ENCODE data around the gene KRT76. TPM values are rescaled to one million over a fixed set of nuclear protein-coding genes. Genes with fewer than 3 reads are reported as not detected.

Gene KRT76
- total RNA-seq, 1 donor from 2014 or later = not detected

DNA sequence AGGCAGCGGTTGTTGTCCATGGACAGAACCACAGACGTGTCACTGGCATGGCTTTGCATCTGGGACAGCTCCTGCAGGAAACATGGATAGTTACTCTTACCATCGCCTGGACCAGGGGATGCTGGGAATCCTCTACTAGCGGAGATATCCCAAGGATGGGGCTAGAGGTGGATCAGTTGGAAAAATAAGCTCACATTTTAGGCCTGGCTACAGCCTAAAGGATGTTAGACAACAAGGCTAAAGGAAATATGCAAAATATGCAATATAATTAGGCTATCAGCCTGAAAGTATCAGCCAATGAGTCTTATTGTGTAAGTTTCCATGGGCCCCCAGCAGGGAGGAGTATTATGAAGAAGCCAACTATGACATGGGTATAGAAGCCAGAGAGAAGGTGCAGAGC lies 5.0 kb downstream of the KRT76 start:
- Mint-ChIP-seq H3K36me3 (ENCODE audit: unreplicated experiment) (no peaks in the 10 kb centered on the region), H3K27me3 (ENCODE audit: unreplicated experiment) (peaks cover 47% of the 10 kb centered on the region), H3K4me1 (ENCODE audit: unreplicated experiment) (no peaks in the 10 kb centered on the region), H3K27ac (ENCODE audit: unreplicated experiment) (no peak overlapping the region), H3K9me3 (ENCODE audit: unreplicated experiment) (no peaks in the 10 kb centered on the region), H3K4me3 (ENCODE audit: unreplicated experiment) (no peak overlapping the region)
- TF ChIP-seq, protein P1, sequence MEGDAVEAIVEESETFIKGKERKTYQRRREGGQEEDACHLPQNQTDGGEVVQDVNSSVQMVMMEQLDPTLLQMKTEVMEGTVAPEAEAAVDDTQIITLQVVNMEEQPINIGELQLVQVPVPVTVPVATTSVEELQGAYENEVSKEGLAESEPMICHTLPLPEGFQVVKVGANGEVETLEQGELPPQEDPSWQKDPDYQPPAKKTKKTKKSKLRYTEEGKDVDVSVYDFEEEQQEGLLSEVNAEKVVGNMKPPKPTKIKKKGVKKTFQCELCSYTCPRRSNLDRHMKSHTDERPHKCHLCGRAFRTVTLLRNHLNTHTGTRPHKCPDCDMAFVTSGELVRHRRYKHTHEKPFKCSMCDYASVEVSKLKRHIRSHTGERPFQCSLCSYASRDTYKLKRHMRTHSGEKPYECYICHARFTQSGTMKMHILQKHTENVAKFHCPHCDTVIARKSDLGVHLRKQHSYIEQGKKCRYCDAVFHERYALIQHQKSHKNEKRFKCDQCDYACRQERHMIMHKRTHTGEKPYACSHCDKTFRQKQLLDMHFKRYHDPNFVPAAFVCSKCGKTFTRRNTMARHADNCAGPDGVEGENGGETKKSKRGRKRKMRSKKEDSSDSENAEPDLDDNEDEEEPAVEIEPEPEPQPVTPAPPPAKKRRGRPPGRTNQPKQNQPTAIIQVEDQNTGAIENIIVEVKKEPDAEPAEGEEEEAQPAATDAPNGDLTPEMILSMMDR (IDR thresholded peaks at IDR 0.05) = no peak
- no peak for DNase-seq (ENCODE audit: extremely low spot score, unreplicated experiment)

DNA sequence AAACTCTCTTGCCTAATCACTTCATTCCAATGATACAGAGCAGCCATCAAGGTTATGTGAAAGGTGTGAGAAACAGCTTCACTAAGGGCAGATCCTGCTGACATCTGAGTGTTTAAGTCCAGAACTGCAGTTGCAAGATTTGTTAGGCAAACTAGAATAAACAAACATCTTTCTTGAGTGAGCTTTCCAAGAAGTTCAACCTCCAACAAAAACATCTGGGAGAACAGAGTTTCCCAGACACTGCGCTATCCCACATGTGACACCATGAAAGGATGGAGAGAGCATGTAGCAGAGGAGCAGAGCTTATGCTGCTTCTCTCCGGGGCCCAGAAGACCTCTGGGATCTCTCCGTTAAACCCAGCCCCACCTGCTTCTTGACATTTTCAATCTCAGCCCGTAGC lies 5.6 kb downstream of the KRT76 start:
- Mint-ChIP-seq H3K4me1 (ENCODE audit: unreplicated experiment) (no peaks in the 10 kb centered on the region), H3K27me3 (ENCODE audit: unreplicated experiment) (peaks cover 46% of the 10 kb centered on the region), H3K9me3 (ENCODE audit: unreplicated experiment) (no peaks in the 10 kb centered on the region), H3K4me3 (ENCODE audit: unreplicated experiment) (no peak overlapping the region), H3K27ac (ENCODE audit: unreplicated experiment) (no peak overlapping the region), H3K36me3 (ENCODE audit: unreplicated experiment) (no peaks in the 10 kb centered on the region)
- DNase-seq (ENCODE audit: extremely low spot score, unreplicated experiment) = no peak
- TF ChIP-seq, protein P1 (IDR thresholded peaks at IDR 0.05) = no peak

DNA sequence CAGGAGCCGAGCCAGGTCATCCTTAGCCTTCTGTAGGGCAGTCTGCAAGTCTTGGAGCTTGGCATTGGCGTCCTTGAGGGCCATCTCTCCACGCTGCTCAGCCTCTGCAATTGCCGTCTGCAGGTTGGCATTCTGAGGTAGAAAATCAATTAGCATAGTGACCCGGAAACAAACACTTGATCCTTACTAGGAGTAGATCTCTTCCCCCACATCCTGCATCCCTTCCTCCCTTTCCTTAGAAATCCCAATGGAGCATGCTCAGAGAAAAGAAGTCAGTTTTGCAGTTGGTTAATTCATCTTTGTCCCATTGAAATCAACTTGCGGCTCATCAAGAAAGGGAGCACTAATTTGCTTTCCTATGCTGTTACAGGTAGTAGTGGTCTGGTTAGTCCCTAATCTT lies 6.1 kb downstream of the KRT76 start:
- no peaks in the 10 kb centered on the region for H3K36me3 Mint-ChIP-seq (ENCODE audit: unreplicated experiment)
- DNase-seq (ENCODE audit: extremely low spot score, unreplicated experiment) = no peak
- no peaks in the 10 kb centered on the region for H3K9me3 Mint-ChIP-seq (ENCODE audit: unreplicated experiment)
- H3K27me3 Mint-ChIP-seq (ENCODE audit: unreplicated experiment) = peaks cover 51% of the 10 kb centered on the region
- H3K27ac Mint-ChIP-seq (ENCODE audit: unreplicated experiment) = no peak overlapping the region
- no peaks in the 10 kb centered on the region for H3K4me1 Mint-ChIP-seq (ENCODE audit: unreplicated experiment)
- no peak overlapping the region for H3K4me3 Mint-ChIP-seq (ENCODE audit: unreplicated experiment)
- TF ChIP-seq, protein P1 (IDR thresholded peaks at IDR 0.05) = no peak

DNA sequence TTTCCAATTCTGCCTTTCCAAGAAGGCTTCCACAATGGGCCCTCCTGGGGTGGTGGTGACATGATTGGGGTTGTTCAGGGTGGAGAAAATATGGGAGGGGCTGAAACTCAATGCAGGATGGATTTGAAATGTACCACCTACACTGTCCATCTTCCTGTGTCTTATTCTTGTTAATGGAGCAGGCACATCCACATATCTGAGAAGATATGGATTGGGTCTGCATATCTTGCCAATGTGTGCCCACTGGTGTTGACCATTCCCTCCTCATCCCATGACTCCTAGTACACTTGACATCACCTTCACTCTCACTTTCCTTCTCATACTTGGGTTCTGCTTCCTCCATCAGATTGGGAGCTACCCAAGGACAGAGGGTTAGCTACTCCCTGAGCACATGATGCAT lies 7.2 kb downstream of the KRT76 start:
- no peak for DNase-seq (ENCODE audit: extremely low spot score, unreplicated experiment)
- no peak overlapping the region for H3K27ac Mint-ChIP-seq (ENCODE audit: unreplicated experiment)
- no peaks in the 10 kb centered on the region for H3K36me3 Mint-ChIP-seq (ENCODE audit: unreplicated experiment)
- TF ChIP-seq, protein P1 (IDR thresholded peaks at IDR 0.05) = no peak
- H3K27me3 Mint-ChIP-seq (ENCODE audit: unreplicated experiment) = peaks cover 53% of the 10 kb centered on the region
- H3K4me3 Mint-ChIP-seq (ENCODE audit: unreplicated experiment) = no peak overlapping the region
- H3K4me1 Mint-ChIP-seq (ENCODE audit: unreplicated experiment) = no peaks in the 10 kb centered on the region
- no peaks in the 10 kb centered on the region for H3K9me3 Mint-ChIP-seq (ENCODE audit: unreplicated experiment)

DNA sequence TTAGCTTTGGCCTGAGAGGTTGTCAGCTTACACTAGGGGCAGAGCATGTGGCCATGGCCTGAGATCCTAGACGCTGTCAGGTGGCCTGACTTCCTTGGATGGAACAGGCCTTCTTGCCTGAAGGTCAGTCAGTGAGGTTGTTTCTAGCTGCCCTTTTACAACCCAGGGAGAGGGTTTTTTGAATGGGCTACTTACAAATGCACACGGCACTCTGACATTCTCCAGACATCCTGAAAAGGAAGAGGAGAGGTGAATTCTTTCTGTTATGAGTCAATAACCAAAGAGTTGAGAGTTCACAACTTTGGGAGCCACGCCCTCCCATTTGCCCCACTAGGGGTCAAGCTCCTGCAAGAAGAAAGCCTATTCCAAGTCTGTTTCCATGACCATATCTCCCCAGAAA lies 7.8 kb downstream of the KRT76 start:
- H3K27me3 Mint-ChIP-seq (ENCODE audit: unreplicated experiment) = peaks cover 55% of the 10 kb centered on the region
- H3K36me3 Mint-ChIP-seq (ENCODE audit: unreplicated experiment) = no peaks in the 10 kb centered on the region
- no peak for DNase-seq (ENCODE audit: extremely low spot score, unreplicated experiment)
- TF ChIP-seq, protein P1 (IDR thresholded peaks at IDR 0.05) = no peak
- H3K27ac Mint-ChIP-seq (ENCODE audit: unreplicated experiment) = no peak overlapping the region
- H3K9me3 Mint-ChIP-seq (ENCODE audit: unreplicated experiment) = no peaks in the 10 kb centered on the region
- H3K4me1 Mint-ChIP-seq (ENCODE audit: unreplicated experiment) = no peaks in the 10 kb centered on the region
- no peak overlapping the region for H3K4me3 Mint-ChIP-seq (ENCODE audit: unreplicated experiment)

All from osteocyte (in vitro differentiated cells).